WTC11 (cell line): ENCODE measurements around the gene URI1. TPM values are rescaled to one million over a fixed set of nuclear protein-coding genes. Genes with fewer than 3 reads are reported as not detected.

ENCODE experiments used
- ATAC-seq: fragments of 200-7000 bp; cut with Tn5 transposase; 2 replicates; pipeline ENCODE4 v1.10.0; 2021; ENCODE audit warnings: mild to moderate bottlenecking, moderate library complexity
- CTCF ChIA-PET: fragments of 300-600 bp; sonication (Branson Sonifier 250); formaldehyde crosslinking; loops from one replicate; lab custom pipeline; 2021; ENCODE audit warnings: antibody characterized with exemption; lab: Charles Lee
- POLR2A ChIA-PET: fragments of 350-600 bp; sonication (Branson Sonifier 250); formaldehyde crosslinking; loops from one replicate; lab custom pipeline; 2021; ENCODE audit warnings: antibody characterized with exemption; lab: Charles Lee
- DNase-seq: peaks from one replicate; pipeline ENCODE4 v3.0.0; 2021; ENCODE audit warnings: low spot score
- H3K27ac Mint-ChIP-seq: 2 replicates; pipeline ENCODE4 v1.8.0; 2021; ENCODE audit warnings: mixed read lengths
- H3K27me3 Mint-ChIP-seq: 2 replicates; pipeline ENCODE4 v1.8.0; 2021; ENCODE audit warnings: low read depth, mild to moderate bottlenecking, moderate library complexity, mixed read lengths
- H3K36me3 Mint-ChIP-seq: 2 replicates; pipeline ENCODE4 v1.8.0; 2021; ENCODE audit warnings: mixed read lengths
- H3K4me1 Mint-ChIP-seq: 2 replicates; pipeline ENCODE4 v1.8.0; 2022; ENCODE audit warnings: mixed read lengths
- H3K4me3 Mint-ChIP-seq: 2 replicates; pipeline ENCODE4 v1.8.0; 2021; ENCODE audit warnings: mild to moderate bottlenecking, moderate library complexity, mixed read lengths
- H3K9me3 Mint-ChIP-seq: 2 replicates; pipeline ENCODE4 v1.8.0; 2021; ENCODE audit warnings: mixed read lengths
- AFF4 ChIP-seq: sonication (generic); formaldehyde crosslinking; IDR thresholded peaks from 2 replicates; pipeline ENCODE4 v1.8.1; 2023; ENCODE audit warnings: mild to moderate bottlenecking, missing genetic modification reagents, borderline replicate concordance
- ATF3 ChIP-seq: sonication (generic); formaldehyde crosslinking; conservative IDR thresholded peaks from 2 replicates; pipeline ENCODE4 v1.8.1; 2022; ENCODE audit warnings: mild to moderate bottlenecking, missing genetic modification reagents
- CBFB ChIP-seq: sonication (generic); formaldehyde crosslinking; IDR thresholded peaks from 2 replicates; pipeline ENCODE4 v1.8.1; 2022; ENCODE audit warnings: mild to moderate bottlenecking, low read depth, missing genetic modification reagents
- E2F5 ChIP-seq: sonication (generic); formaldehyde crosslinking; IDR thresholded peaks from 2 replicates; pipeline ENCODE4 v1.8.1; 2022; ENCODE audit warnings: mild to moderate bottlenecking, moderate library complexity, missing genetic modification reagents
- ELF4 ChIP-seq: sonication (generic); formaldehyde crosslinking; IDR thresholded peaks from 2 replicates; pipeline ENCODE4 v1.8.1; 2022; ENCODE audit warnings: low read depth, mild to moderate bottlenecking, moderate library complexity, missing genetic modification reagents
- OVOL2 ChIP-seq: fragments of 250-450 bp; sonication (Bioruptor Pico); IDR thresholded peaks from 2 replicates; pipeline ENCODE4 v1.9.0; 2021; ENCODE audit warnings: mild to moderate bottlenecking, borderline replicate concordance
- PRDM15 ChIP-seq: sonication (generic); formaldehyde crosslinking; IDR thresholded peaks from 2 replicates; pipeline ENCODE4 v1.8.0; 2022; ENCODE audit warnings: missing genetic modification reagents
- PREB ChIP-seq: sonication (generic); formaldehyde crosslinking; IDR thresholded peaks from 2 replicates; pipeline ENCODE4 v1.8.1; 2022; ENCODE audit warnings: mild to moderate bottlenecking, missing genetic modification reagents, moderate library complexity, borderline replicate concordance
- USF2 ChIP-seq: sonication (generic); formaldehyde crosslinking; IDR thresholded peaks from 2 replicates; pipeline ENCODE4 v1.8.1; 2023; ENCODE audit warnings: mild to moderate bottlenecking, missing genetic modification reagents, moderate library complexity
- ZBTB21 ChIP-seq: sonication (generic); formaldehyde crosslinking; IDR thresholded peaks from 2 replicates; pipeline ENCODE4 v1.8.1; 2023; ENCODE audit warnings: mild to moderate bottlenecking, missing genetic modification reagents, borderline replicate concordance
- ZNF121 ChIP-seq: sonication (generic); formaldehyde crosslinking; IDR thresholded peaks from 2 replicates; pipeline ENCODE4 v1.8.0; 2023; ENCODE audit warnings: missing genetic modification reagents
- ZNF138 ChIP-seq: sonication (generic); formaldehyde crosslinking; conservative IDR thresholded peaks from 2 replicates; pipeline ENCODE4 v1.8.1; 2022; ENCODE audit warnings: mild to moderate bottlenecking, moderate library complexity, missing genetic modification reagents
- ZNF232 ChIP-seq: sonication (generic); formaldehyde crosslinking; IDR thresholded peaks from 2 replicates; pipeline ENCODE4 v1.8.0; 2022; ENCODE audit warnings: mild to moderate bottlenecking, missing genetic modification reagents
- ZNF317 ChIP-seq: sonication (generic); formaldehyde crosslinking; IDR thresholded peaks from 2 replicates; pipeline ENCODE4 v1.8.1; 2023; ENCODE audit warnings: low read depth, mild to moderate bottlenecking, moderate library complexity, missing genetic modification reagents, borderline replicate concordance
- ZNF512 ChIP-seq: sonication (generic); formaldehyde crosslinking; IDR thresholded peaks from 2 replicates; pipeline ENCODE4 v1.8.1; 2022; ENCODE audit warnings: missing genetic modification reagents, borderline replicate concordance
- total RNA-seq: library from RNA; stranded (reverse); gene quantifications from 3 replicates; pipeline ENCODE4 v1.2.3, GENCODE V29; 2021

The URI1 gene
- total RNA-seq, 1 experiment from 2014 or later: 57.1 TPM

GRCh38 chr19:29961311-29961710, 19.3 kb downstream of the URI1 start (continued):
- no peak for TF ChIP-seq AFF4 (CRISPR knock-in tag)
- no peak for TF ChIP-seq ELF4 (CRISPR knock-in tag)
- TF ChIP-seq, all 79 proteins: peak for 0

- CTCF ChIA-PET: interaction anchor here (0.9 kb wide), 1 partner anchor 26 kb away, joined by 4 read pairs; no protein-coding TSS in a partner anchor
- Mint-ChIP-seq H3K36me3 (no peaks in the 10 kb centered on the region), H3K4me3 (no peak overlapping the region), H3K27ac (peak overlapping the region; percentile 2; the same call in 1 of the 2 replicates), H3K27me3 (no peaks in the 10 kb centered on the region), H3K9me3 (no peaks in the 10 kb centered on the region), H3K4me1 (peaks cover 35% of the 10 kb centered on the region)
- ATAC-seq (no peak), DNase-seq (no peak)
- POLR2A ChIA-PET: no interaction called here
- TF ChIP-seq ZNF121 (CRISPR knock-in tag) (no peak), ZNF138 (CRISPR knock-in tag) (no peak), PREB (no peak), ZBTB21 (CRISPR knock-in tag) (no peak), ZNF512 (CRISPR knock-in tag) (no peak), ATF3 (CRISPR knock-in tag) (no peak), ZNF317 (CRISPR knock-in tag) (no peak), E2F5 (CRISPR knock-in tag) (no peak)
Measured at GRCh38 chr19:29962793-29963192, 20.8 kb downstream of the URI1 start.

GRCh38 chr19:29963576-29963975, 21.5 kb downstream of the URI1 start:
- POLR2A ChIA-PET: no interaction called here
- no peak overlapping the region for H3K4me3 Mint-ChIP-seq
- H3K27me3 Mint-ChIP-seq: no peaks in the 10 kb centered on the region
- H3K27ac Mint-ChIP-seq: peak overlapping the region; percentile 73; the same call in 1 of the 2 replicates
- H3K9me3 Mint-ChIP-seq: no peaks in the 10 kb centered on the region
- CTCF ChIA-PET: interaction anchor here (1.0 kb wide), 1 partner anchor 106 kb away, joined by 5 read pairs; no protein-coding TSS in a partner anchor
- DNase-seq: no peak
- no peak for ATAC-seq
- no peaks in the 10 kb centered on the region for H3K36me3 Mint-ChIP-seq
- peaks cover 37% of the 10 kb centered on the region for H3K4me1 Mint-ChIP-seq
- TF ChIP-seq CBFB (CRISPR knock-in tag): no peak
- TF ChIP-seq ZNF317 (CRISPR knock-in tag): no peak
- no peak for TF ChIP-seq USF2 (CRISPR knock-in tag)
- TF ChIP-seq ZNF512 (CRISPR knock-in tag): no peak
- TF ChIP-seq PRDM15 (CRISPR knock-in tag): no peak
- no peak for TF ChIP-seq OVOL2
- no peak for TF ChIP-seq ZNF232 (CRISPR knock-in tag)
